Mucosa of stomach (tissue), 1 donor: ENCODE data around the gene TSSK6.

Experiments used
- H3K27me3 ChIP-seq: one replicate; pipeline ENCODE4 v1.7.0; 2013; ENCODE audit warnings: mild to moderate bottlenecking, low read length; ENCODE audit not compliant: control insufficient read depth, insufficient read depth
- H3K36me3 ChIP-seq: one replicate; pipeline ENCODE4 v1.7.0; 2013; ENCODE audit warnings: low read length; ENCODE audit not compliant: control insufficient read depth, insufficient read depth
- H3K4me1 ChIP-seq: one replicate; pipeline ENCODE4 v1.7.0; 2013; ENCODE audit warnings: mild to moderate bottlenecking, low read length; ENCODE audit not compliant: control insufficient read depth, insufficient read depth
- H3K4me3 ChIP-seq: one replicate; pipeline ENCODE4 v1.7.0; 2013; ENCODE audit warnings: low read length
- H3K9ac ChIP-seq: one replicate; pipeline ENCODE4 v1.7.0; 2013; ENCODE audit warnings: mild to moderate bottlenecking, low read length, moderate library complexity
- H3K9me3 ChIP-seq: one replicate; pipeline ENCODE4 v1.7.0; 2013; ENCODE audit warnings: mild to moderate bottlenecking, low read length, moderate library complexity; ENCODE audit not compliant: control insufficient read depth
- donor health status: Pancreatic carcinoma.

TSSK6 gene

GRCh38 chr19:19550972-19551852 is 35.9 kb upstream of the TSSK6 start:
- Histone ChIP-seq H3K27me3 (peaks cover 45% of the 10 kb centered on the region), H3K4me3 (no peak overlapping the region), H3K9me3 (no peaks in the 10 kb centered on the region), H3K4me1 (no peaks in the 10 kb centered on the region), H3K9ac (no peak overlapping the region), H3K36me3 (no peaks in the 10 kb centered on the region)

- Histone ChIP-seq H3K27me3 (peaks cover 48% of the 10 kb centered on the region), H3K9ac (no peak overlapping the region), H3K36me3 (no peaks in the 10 kb centered on the region), H3K4me3 (no peak overlapping the region), H3K9me3 (no peaks in the 10 kb centered on the region), H3K4me1 (no peaks in the 10 kb centered on the region)
These were observed 35.2 kb upstream of the TSSK6 start for GRCh38 chr19:19550485-19550929.

GRCh38 chr19:19549804-19550464 is 34.6 kb upstream of the TSSK6 start:
- no peak overlapping the region for H3K4me3 ChIP-seq
- no peak overlapping the region for H3K9ac ChIP-seq
- H3K36me3 ChIP-seq: no peaks in the 10 kb centered on the region
- H3K4me1 ChIP-seq: no peaks in the 10 kb centered on the region
- H3K9me3 ChIP-seq: no peaks in the 10 kb centered on the region
- peaks cover 48% of the 10 kb centered on the region for H3K27me3 ChIP-seq

GRCh38 chr19:19548915-19549759 is 33.8 kb upstream of the TSSK6 start:
- no peaks in the 10 kb centered on the region for H3K9me3 ChIP-seq

GRCh38 chr19:19547674-19548336 is 32.5 kb upstream of the TSSK6 start:
- peaks cover 48% of the 10 kb centered on the region for H3K27me3 ChIP-seq
- no peak overlapping the region for H3K4me3 ChIP-seq
- H3K9me3 ChIP-seq: no peaks in the 10 kb centered on the region
- H3K9ac ChIP-seq: no peak overlapping the region
- H3K36me3 ChIP-seq: no peaks in the 10 kb centered on the region
- no peaks in the 10 kb centered on the region for H3K4me1 ChIP-seq

More at GRCh38 chr19:19548915-19549759, 33.8 kb upstream of the TSSK6 start:
- H3K9ac ChIP-seq: no peak overlapping the region
- H3K4me1 ChIP-seq: no peaks in the 10 kb centered on the region
- H3K27me3 ChIP-seq: peaks cover 42% of the 10 kb centered on the region
- H3K4me3 ChIP-seq: no peak overlapping the region
- no peaks in the 10 kb centered on the region for H3K36me3 ChIP-seq

GRCh38 chr19:19546751-19547162 is 31.4 kb upstream of the TSSK6 start:
- Histone ChIP-seq H3K9ac (no peak overlapping the region), H3K4me1 (no peaks in the 10 kb centered on the region), H3K4me3 (no peak overlapping the region), H3K27me3 (peaks cover 51% of the 10 kb centered on the region), H3K36me3 (no peaks in the 10 kb centered on the region), H3K9me3 (no peaks in the 10 kb centered on the region)

GRCh38 chr19:19545707-19546106 is 30.4 kb upstream of the TSSK6 start:
- H3K27me3 ChIP-seq: peaks cover 61% of the 10 kb centered on the region

GRCh38 chr19:19544954-19545591 is 29.7 kb upstream of the TSSK6 start:
- Histone ChIP-seq H3K4me1 (peaks cover 11% of the 10 kb centered on the region), H3K27me3 (peaks cover 62% of the 10 kb centered on the region), H3K9ac (no peak overlapping the region), H3K4me3 (no peak overlapping the region), H3K36me3 (no peaks in the 10 kb centered on the region), H3K9me3 (no peaks in the 10 kb centered on the region)

More at GRCh38 chr19:19545707-19546106, 30.4 kb upstream of the TSSK6 start:
- Histone ChIP-seq H3K36me3 (no peaks in the 10 kb centered on the region), H3K4me3 (no peak overlapping the region), H3K4me1 (peaks cover 9% of the 10 kb centered on the region), H3K9ac (no peak overlapping the region), H3K9me3 (no peaks in the 10 kb centered on the region)

GRCh38 chr19:19544257-19544953 is 29.1 kb upstream of the TSSK6 start:
- H3K9me3 ChIP-seq: no peaks in the 10 kb centered on the region
- no peak overlapping the region for H3K9ac ChIP-seq
- H3K4me1 ChIP-seq: peaks cover 11% of the 10 kb centered on the region
- H3K27me3 ChIP-seq: peaks cover 63% of the 10 kb centered on the region
- H3K4me3 ChIP-seq: no peak overlapping the region
- no peaks in the 10 kb centered on the region for H3K36me3 ChIP-seq

GRCh38 chr19:19543640-19544039 is 28.3 kb upstream of the TSSK6 start:
- Histone ChIP-seq H3K4me3 (no peak overlapping the region), H3K27me3 (peaks cover 61% of the 10 kb centered on the region), H3K4me1 (peaks cover 14% of the 10 kb centered on the region), H3K9me3 (no peaks in the 10 kb centered on the region), H3K36me3 (no peaks in the 10 kb centered on the region), H3K9ac (no peak overlapping the region)
